RPMI8226 (cell line): Measurements from ENCODE around the gene TP53TG5.

Source experiments
- DNase-seq: peaks from one replicate; pipeline ENCODE4 v3.0.0-alpha.2; 2015

The TP53TG5 gene

DNA sequence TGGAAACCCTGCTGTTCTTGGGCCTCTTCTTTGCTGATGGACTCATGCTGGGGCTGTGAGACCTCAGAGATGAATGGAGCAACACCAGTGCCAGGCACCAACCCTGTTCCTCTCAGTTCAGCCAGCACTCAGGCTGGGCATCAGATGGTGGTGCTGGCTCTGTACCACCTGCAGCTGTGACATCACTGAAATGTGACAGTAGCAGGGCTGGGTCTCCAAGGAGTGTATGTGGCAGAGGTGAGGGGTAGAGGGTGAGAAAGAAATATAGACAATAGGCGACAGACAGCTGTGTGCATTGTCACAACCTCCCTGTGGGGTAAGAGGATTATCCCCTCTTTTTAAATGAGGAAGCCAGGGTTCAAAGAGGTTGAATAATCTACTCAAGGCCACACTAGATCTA lies at the start of gene TP53TG5:
Gene TP53TG5 (minus strand): TSS at position 135 of the 400 bp plus-strand sequence. CDS start 89 bp downstream, at position 46.
- no peak for DNase-seq

DNA sequence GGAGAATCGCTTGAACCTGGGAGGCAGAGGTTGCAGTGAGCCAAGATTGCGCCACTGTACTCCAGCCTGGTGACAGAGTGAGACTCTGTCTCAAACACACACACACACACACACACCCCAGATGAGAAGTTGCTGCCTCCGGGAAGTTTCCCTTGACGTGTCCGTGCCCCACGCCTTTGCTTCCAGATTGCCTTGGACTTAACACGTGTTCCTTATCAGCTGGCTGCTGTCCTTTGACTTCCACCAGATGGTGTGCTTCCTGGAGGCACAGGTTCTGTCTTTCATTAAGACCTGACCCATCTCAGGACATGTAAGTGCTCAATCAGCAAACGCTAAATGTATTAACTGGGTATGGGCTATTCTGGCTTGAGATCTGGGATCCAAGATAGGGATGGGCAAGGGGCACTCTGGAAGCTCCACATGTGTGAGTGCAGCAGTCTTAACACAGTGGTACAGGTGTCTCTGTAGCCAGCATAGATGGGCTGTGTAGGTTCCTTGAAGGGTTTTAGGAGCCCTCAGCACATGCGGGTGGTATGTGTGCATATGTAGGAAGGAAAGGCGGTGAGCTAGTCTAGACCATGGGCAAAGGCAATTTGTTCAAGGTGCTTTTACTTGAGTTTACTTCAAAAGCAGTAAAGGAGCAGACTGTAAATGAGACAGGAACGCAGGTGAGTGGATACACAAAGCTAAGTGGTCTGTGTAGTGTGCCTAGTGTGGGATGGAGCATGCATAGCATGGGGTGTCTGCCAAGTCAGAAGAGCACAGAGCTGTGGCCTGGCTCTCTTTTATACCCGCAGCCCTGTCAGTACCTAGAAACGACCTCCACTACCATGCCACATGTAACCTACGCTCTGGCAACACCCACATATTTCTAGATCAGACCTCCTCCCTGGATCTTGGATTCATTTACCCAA lies 49.4 kb upstream of the TP53TG5 start:
- DNase-seq = no peak

GRCh38 chr20:45426320-45427016 lies 48.3 kb upstream of the TP53TG5 start:
- no peak for DNase-seq

GRCh38 chr20:45425561-45425960 lies 47.4 kb upstream of the TP53TG5 start:
- DNase-seq = no peak

DNA sequence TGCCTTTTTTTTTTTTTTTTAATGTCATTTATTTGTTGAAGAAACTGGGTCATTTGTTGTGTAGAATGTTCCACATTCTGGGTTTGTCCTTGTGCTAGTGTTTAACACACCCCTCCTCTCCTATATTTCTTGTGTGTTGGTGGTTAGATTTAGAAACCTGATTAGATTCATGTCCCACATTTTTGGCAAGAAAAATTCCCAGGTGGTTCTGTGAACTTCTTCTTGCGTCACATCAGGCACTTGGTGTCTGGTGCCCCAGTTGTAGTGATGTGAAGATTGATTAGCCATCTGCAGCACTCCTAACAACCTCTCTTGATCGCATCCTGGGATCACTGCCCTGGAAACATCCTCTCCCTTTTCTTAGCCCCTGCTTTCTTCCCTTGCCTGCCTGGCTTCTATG lies 45.6 kb upstream of the TP53TG5 start:
- no peak for DNase-seq

- DNase-seq = no peak
Observed at GRCh38 chr20:45420125-45420524, 42.0 kb upstream of the TP53TG5 start.

- no peak for DNase-seq
Observed at GRCh38 chr20:45419188-45420091, 41.3 kb upstream of the TP53TG5 start.

GRCh38 chr20:45416917-45417316 lies 38.8 kb upstream of the TP53TG5 start:
- DNase-seq = no peak

GRCh38 chr20:45415822-45416637 lies 37.9 kb upstream of the TP53TG5 start, which contains the start of gene PIGT:
TSS of gene PIGT (plus strand) at chr20:45416141. CDS start at chr20:45416157, 16 bp downstream.
- peak; percentile 88 for DNase-seq

DNA sequence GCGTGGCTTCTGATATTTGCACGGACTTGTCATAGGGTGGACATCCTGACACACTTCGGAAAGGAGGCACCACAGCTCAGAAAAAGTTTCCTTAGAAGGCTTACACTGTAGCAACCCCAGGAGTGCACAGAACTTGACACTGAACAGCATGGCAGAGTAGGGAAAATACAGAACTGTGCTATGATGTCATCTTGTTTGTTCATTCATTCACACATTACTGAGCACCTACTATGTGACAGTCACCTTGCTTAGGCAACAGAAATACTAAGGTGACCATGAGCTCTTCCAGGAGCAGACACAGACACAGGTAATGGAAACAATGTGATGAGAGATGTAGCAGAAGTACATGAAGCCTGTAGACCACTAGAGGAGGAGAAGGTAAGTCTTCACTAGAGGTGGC lies 35.4 kb upstream of the TP53TG5 start:
- no peak for DNase-seq

DNA sequence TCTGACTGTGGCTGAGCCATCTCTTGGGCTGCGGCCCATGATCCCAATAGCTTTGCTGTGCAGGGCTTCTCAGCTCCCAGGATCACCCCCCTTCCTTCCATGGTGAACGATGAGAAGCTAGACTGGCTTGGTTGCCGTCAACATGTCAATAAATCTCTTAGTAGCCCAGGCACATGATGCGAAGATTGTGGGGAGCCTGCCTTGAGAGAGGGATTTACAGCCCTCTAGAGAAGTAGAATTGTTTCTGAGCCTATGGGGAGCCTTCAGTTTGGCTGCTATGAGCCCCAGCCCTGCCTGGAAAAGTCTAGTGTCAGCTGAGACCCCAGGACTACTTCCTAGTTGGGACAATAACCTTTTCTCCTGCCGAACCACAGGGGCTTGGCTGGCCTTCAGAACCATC lies 34.5 kb upstream of the TP53TG5 start:
- DNase-seq = no peak

GRCh38 chr20:45410887-45411286 lies 32.8 kb upstream of the TP53TG5 start:
- no peak for DNase-seq

GRCh38 chr20:45409521-45410272 lies 31.6 kb upstream of the TP53TG5 start:
- DNase-seq = no peak

- DNase-seq = no peak
Observed at GRCh38 chr20:45408646-45409213, 30.6 kb upstream of the TP53TG5 start.

- DNase-seq = no peak
Observed at GRCh38 chr20:45407783-45408645, 29.9 kb upstream of the TP53TG5 start, which contains the start of gene DBNDD2. TSS of gene DBNDD2 (plus strand) at chr20:45408289. CDS start at chr20:45408468, 179 bp downstream.

DNA sequence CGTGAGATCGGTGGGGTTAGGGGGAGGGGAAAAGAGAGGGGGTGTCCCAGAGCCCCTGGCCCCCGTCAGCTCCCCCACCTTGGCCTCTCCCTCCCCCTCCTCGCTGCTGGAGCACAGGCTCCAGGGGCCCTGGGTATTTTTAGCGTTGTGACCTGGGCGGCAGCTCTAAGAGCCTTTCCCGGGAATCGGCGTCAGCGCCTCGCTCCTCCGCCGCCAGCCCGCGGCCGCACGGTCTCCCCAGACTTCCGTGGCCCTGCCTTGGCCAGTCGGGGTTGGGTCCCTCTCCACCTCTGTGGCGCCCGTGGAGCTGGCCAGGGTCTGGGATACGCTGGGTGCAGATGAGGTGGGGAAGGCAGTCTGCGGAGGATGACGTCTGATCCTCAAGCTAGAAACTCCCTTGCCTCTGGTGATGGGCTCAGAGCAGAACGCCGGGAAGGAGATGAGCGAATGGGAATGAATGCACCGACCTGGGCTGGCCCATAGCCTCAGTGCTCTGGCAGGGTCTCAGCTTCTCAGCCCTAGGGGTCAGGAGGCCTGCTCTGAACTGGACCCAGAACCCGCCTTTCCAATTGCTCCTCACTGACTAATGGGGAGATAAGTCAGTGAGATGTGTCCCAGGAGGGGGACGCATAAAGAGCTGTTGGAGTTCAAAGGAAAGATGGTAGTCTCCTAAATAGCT lies 29.1 kb upstream of the TP53TG5 start:
- no peak for DNase-seq

DNA sequence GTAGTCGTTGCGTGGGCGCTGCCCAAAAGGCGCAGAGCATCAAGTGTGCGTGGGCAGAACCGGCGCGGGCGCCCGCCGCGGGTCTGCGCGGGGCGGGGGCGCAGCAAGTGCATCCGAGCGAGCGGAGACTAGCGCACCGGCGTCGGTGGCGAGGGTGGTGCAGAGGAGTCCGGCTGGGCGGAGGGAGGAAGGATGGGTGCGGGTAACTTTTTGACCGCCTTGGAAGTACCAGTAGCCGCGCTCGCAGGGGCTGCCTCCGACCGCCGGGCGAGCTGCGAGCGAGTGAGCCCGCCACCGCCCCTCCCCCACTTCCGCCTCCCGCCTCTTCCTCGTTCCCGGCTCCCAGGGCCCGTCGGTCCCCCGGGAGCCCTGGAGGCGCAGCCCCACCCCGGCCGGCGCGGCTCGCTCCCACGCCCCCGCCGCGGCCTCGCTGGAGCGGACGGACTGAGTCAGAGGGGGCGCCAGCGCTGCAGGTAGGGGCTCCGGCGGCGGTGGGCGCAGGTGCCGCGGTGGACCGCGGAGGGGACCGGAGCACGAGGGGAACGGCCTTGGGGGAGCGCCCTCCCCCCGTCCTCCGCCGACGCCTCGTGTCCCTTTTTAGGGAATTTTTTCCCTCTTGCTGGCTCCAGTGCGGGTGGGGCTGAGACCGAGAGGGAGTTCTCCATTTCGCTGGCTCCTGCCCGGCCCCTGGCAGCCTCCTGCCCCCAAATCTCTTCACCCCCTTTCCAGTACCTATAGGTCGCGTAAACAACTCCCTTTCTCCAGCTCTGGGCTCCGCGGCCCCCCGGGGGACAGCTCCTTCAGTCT lies 28.3 kb upstream of the TP53TG5 start:
- DNase-seq = peak; percentile 5

DNA sequence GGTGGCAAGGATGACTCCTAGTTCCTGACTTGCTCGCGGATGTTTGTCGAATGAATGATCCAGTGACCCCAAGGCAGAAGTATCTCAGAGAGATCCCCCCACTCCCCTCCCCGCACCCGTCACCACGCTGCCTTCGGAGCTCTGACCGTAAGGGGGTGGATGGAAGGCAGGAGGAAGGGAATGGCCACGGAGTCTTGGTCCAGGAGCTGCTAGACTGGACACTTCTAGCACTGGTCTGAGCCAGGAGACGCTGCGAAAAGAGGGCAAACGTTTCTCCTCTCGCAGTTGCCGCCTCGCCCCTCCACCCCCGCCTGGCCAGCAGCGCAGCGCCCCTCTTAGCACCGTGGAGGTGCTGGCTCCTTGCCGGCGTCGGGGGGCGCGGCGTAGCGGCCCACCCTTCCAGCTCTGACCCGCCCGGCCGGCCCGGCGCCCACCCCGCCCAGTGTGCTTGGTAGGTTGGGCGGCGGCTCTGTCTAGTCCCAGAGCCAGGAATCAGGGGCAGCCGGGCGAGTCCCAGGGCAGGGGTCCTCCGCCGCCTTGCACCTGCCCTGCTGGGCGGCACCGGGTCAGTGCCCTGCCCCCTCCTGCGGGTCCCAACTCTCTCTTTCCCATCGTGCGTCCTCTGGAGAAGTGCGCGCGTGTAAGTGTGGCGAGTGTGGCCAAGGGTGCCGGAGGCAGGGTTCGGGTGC lies 27.6 kb upstream of the TP53TG5 start:
- DNase-seq = no peak
